ENCODE data around the gene DPP9. TPM values are rescaled to one million over a fixed set of nuclear protein-coding genes. Genes with fewer than 3 reads are reported as not detected.

DPP9 gene
- total RNA-seq, 4 donors from 2014 or later: 35.0 to 82.1 (median 42.0) TPM

DNA sequence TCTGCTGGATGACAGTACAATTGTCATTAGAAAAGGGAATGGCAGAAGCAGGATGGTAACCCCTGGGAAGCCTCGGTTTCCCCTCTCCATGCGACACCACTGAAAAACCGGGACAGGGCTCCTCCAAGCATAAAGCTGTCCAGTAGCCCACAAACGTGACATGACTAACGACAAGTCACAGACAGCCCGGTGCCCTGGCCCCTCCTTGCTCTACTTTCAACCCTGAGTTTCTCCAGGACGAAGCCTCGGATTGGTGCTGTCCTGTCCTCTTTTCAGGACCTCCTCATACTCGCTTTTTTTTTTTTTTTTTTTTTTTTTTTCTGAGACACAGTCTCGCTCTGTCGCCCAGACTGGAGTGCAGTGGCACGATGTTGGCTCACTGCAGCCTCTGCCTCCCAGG is 16.3 kb downstream of the DPP9 start:
- H3K27me3 ChIP-seq: no peaks in the 10 kb centered on the region
- no peaks in the 10 kb centered on the region for H3K9me3 ChIP-seq
- 83% methylated on average over 3 to 7 of the region's 12 CpGs for WGBS, 2 donors (ENCODE audit: low coverage in 1 of 2)
- peaks cover 0 to 65% of the 10 kb centered on the region in 2 donors for H3K36me3 ChIP-seq
- TF ChIP-seq, protein P1, sequence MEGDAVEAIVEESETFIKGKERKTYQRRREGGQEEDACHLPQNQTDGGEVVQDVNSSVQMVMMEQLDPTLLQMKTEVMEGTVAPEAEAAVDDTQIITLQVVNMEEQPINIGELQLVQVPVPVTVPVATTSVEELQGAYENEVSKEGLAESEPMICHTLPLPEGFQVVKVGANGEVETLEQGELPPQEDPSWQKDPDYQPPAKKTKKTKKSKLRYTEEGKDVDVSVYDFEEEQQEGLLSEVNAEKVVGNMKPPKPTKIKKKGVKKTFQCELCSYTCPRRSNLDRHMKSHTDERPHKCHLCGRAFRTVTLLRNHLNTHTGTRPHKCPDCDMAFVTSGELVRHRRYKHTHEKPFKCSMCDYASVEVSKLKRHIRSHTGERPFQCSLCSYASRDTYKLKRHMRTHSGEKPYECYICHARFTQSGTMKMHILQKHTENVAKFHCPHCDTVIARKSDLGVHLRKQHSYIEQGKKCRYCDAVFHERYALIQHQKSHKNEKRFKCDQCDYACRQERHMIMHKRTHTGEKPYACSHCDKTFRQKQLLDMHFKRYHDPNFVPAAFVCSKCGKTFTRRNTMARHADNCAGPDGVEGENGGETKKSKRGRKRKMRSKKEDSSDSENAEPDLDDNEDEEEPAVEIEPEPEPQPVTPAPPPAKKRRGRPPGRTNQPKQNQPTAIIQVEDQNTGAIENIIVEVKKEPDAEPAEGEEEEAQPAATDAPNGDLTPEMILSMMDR (IDR thresholded peaks at IDR 0.05): no peak
- no peak for TF ChIP-seq POLR2A (IDR thresholded peaks at IDR 0.05)
- TF ChIP-seq EP300 (IDR thresholded peaks at IDR 0.05): no peak
- no peak for TF ChIP-seq POLR2AphosphoS5 (IDR thresholded peaks at IDR 0.05)
- no peak overlapping the region for H3K4me3 ChIP-seq
- peaks cover 0 to 39% (median 14%) of the 10 kb centered on the region in 3 donors for H3K4me1 ChIP-seq
- peak overlapping the region; percentile 8 to 80 (median 52) for H3K27ac ChIP-seq
- ATAC-seq: no peak

GRCh38 chr19:4705413-4706131 is 18.1 kb downstream of the DPP9 start:
- peaks cover 0 to 67% of the 10 kb centered on the region in 2 donors for H3K36me3 ChIP-seq
- ATAC-seq: peak; percentile 35
- H3K27ac ChIP-seq: peak overlapping the region in 3 of 4 donors; percentile 27 to 80 (median 48)
- no peaks in the 10 kb centered on the region for H3K27me3 ChIP-seq
- no peak overlapping the region for H3K4me3 ChIP-seq
- TF ChIP-seq, protein P1 (IDR thresholded peaks at IDR 0.05): no peak
- TF ChIP-seq EP300 (IDR thresholded peaks at IDR 0.05) (no peak), POLR2AphosphoS5 (IDR thresholded peaks at IDR 0.05) (no peak), POLR2A (IDR thresholded peaks at IDR 0.05) (no peak)
- peaks cover 0 to 38% (median 14%) of the 10 kb centered on the region in 3 donors for H3K4me1 ChIP-seq
- H3K9me3 ChIP-seq: no peaks in the 10 kb centered on the region
- WGBS, 2 donors (ENCODE audit: low coverage in 1 of 2): 30 to 73% methylated on average over 3 of the region's 19 CpGs

DNA sequence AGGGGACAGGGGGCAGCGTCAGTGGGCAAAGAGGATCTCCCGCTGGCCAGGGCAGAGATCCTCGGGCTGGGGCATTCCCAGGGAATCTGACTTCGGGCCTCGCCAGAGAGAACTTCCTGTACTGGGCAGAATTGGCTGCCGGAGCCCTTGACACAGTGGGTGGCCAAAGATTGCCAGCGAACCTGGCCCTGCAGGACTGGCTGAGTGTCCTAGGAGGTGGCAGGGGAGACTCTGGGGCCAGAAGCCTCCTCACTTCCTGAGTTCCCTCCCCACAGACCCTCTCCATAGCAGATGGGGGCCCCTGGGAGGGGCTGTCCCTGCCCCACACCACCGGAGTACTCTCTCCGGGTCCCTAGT is 19.3 kb downstream of the DPP9 start:
- peaks cover 0 to 25% (median 14%) of the 10 kb centered on the region in 3 donors for H3K4me1 ChIP-seq
- 87% methylated on average over 3 of the region's 9 CpGs; no CpG with 5 or more reads in 1 of the 2 donors for WGBS, 2 donors (ENCODE audit: low coverage in 1 of 2)
- no peaks in the 10 kb centered on the region for H3K27me3 ChIP-seq
- TF ChIP-seq EP300 (IDR thresholded peaks at IDR 0.05): no peak
- no peak for TF ChIP-seq POLR2AphosphoS5 (IDR thresholded peaks at IDR 0.05)
- TF ChIP-seq, protein P1 (IDR thresholded peaks at IDR 0.05): no peak
- no peak for TF ChIP-seq POLR2A (IDR thresholded peaks at IDR 0.05)
- no peaks in the 10 kb centered on the region for H3K9me3 ChIP-seq
- H3K27ac ChIP-seq: no peak overlapping the region
- H3K36me3 ChIP-seq: peaks cover 0 to 67% of the 10 kb centered on the region in 2 donors
- no peak overlapping the region for H3K4me3 ChIP-seq
- no peak for ATAC-seq

DNA sequence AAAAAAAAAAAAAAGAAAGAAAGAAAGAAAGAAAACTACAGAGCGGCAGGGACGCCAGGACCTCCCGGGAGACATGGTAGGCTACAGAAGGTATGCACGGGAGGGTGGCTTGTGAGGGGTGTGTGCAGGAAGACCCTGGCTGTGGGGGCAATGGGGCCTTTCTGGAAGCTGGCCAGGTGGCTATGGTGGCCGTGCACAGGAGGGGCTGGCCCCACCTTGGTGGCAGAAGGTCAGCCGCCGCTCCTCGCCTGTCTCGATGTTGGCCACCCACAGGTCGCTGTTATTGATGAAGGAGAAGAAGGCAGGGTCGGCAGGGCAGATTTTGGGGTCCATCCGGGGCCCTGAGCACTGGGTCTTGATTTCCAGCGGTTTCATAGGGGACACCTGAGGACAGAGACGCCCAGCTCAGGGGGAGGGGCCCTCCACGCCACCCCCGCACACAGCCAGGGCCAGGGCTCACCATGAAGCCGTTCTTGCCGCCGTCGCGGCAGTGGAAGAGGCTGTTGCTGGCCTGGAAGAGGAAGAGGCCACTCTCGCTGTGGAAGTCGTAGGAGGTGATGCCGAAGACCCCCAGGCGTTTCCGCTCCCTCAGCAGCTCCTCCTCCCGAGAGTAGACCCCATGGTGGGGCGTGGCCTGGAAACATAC is 19.8 kb downstream of the DPP9 start:
- peaks cover 0 to 70% of the 10 kb centered on the region in 2 donors for H3K36me3 ChIP-seq
- TF ChIP-seq EP300 (IDR thresholded peaks at IDR 0.05): no peak
- no peak for TF ChIP-seq POLR2AphosphoS5 (IDR thresholded peaks at IDR 0.05)
- TF ChIP-seq, protein P1 (IDR thresholded peaks at IDR 0.05): no peak
- TF ChIP-seq POLR2A (IDR thresholded peaks at IDR 0.05): no peak
- no peak overlapping the region for H3K27ac ChIP-seq
- H3K4me1 ChIP-seq: peaks cover 0 to 24% (median 14%) of the 10 kb centered on the region in 3 donors
- no peaks in the 10 kb centered on the region for H3K9me3 ChIP-seq
- no peak overlapping the region for H3K4me3 ChIP-seq
- ATAC-seq: no peak
- 80 to 88% methylated on average over 2 to 11 of the region's 28 CpGs for WGBS, 2 donors (ENCODE audit: low coverage in 1 of 2)
- no peaks in the 10 kb centered on the region for H3K27me3 ChIP-seq

Measured in gastroesophageal sphincter (tissue), 4 donors.